HCT116 (cell line): ENCODE results near the gene TCEAL6. TPM values are rescaled to one million over a fixed set of nuclear protein-coding genes. Genes with fewer than 3 reads are reported as not detected.

Experiments used
- ATAC-seq: fragments of 200-7000 bp; cut with Tn5 transposase; 2 replicates; pipeline ENCODE4 v1.9.1; 2020; ENCODE audit warnings: mild to moderate bottlenecking, moderate library complexity
- BruUV-seq: library from RNA; stranded (reverse); fragments of 400-500 nt; replicated peaks from 2 replicates; lab custom pipeline; 2021; lab: Mats Ljungman, UMichigan
- CTCF ChIA-PET: fragments of 300-600 bp; sonication (Branson Sonifier 250); formaldehyde crosslinking; loops from one replicate; lab custom pipeline; 2021; ENCODE audit warnings: antibody characterized with exemption; lab: Charles Lee
- POLR2A ChIA-PET: fragments of 300-600, 350-600 bp; sonication (Branson Sonifier 250); formaldehyde crosslinking; loops from one replicate; lab custom pipeline; 2021; ENCODE audit warnings: antibody characterized with exemption; lab: Charles Lee
- RAD21 ChIA-PET, 2 experiments: fragments of 300-600 bp; sonication (Branson Sonifier 250); formaldehyde crosslinking; loops; one replicate each; lab custom pipeline; 2023; ENCODE audit warnings: low total read pairs in 2 of 2; ENCODE audit not compliant: uncharacterized antibody in 2 of 2, unreplicated experiment in 2 of 2, low non-redundant PET in 1 of 2; lab: Charles Lee
- DNase-seq: peaks from one replicate; pipeline ENCODE4 v3.0.0-alpha.2; 2010; ENCODE audit warnings: low read depth, low spot score
- H2AFZ ChIP-seq: fragments of 200-600 bp; shearing (Covaris generic), sonication (generic); 2 replicates; pipeline ENCODE4 v1.6.1; 2017; ENCODE audit warnings: low read depth, mixed run types, mixed read lengths, antibody characterized with exemption, low read length; ENCODE audit not compliant: poor library complexity, severe bottlenecking
- H3K27ac ChIP-seq: 2 replicates; pipeline ENCODE4 v1.5.1; 2012; ENCODE audit warnings: low read depth, low read length
- H3K27me3 ChIP-seq: fragments of 200-600 bp; sonication (generic); 2 replicates; pipeline ENCODE4 v1.6.1; 2016; ENCODE audit warnings: mixed run types, low read length, mixed read lengths; ENCODE audit not compliant: insufficient read depth
- H3K36me3 ChIP-seq, 2 experiments: fragments of 200-500 bp in 1 of 2; fragments of 200-600 bp in 1 of 2; sonication (Bioruptor generic) in 1 of 2; sonication (generic) in 1 of 2; 2 replicates each; pipeline versions ENCODE4 v1.5.1 to v1.6.1; 2014 to 2016; ENCODE audit warnings: low read length in 2 of 2, inconsistent platforms in 1 of 2, mixed read lengths in 1 of 2, mixed run types in 1 of 2; ENCODE audit not compliant: insufficient read depth in 2 of 2, control insufficient read depth in 1 of 2
- H3K4me1 ChIP-seq, 2 experiments: fragments of 200-600 bp in 1 of 2; sonication (generic) in 1 of 2; 2 replicates each; pipeline versions ENCODE4 v1.5.1 to v1.6.1; 2012 to 2017; ENCODE audit warnings: low read length in 2 of 2, inconsistent platforms in 1 of 2, mild to moderate bottlenecking in 1 of 2, mixed read lengths in 1 of 2, mixed run types in 1 of 2, moderate library complexity in 1 of 2; ENCODE audit not compliant: insufficient read depth in 2 of 2, control insufficient read depth in 1 of 2
- H3K4me2 ChIP-seq: fragments of 200-600 bp; sonication (generic); 2 replicates; pipeline ENCODE4 v1.6.1; 2017; ENCODE audit warnings: mixed run types, low read length, mixed read lengths
- H3K4me3 ChIP-seq, 2 experiments: fragments of 200-600 bp in 1 of 2; sonication (generic) in 1 of 2; replicated peaks in 1 of 2; 2 replicates each; pipeline ENCODE4 v1.5.1; 2011 to 2016; ENCODE audit warnings: low read length in 2 of 2, control low read depth in 1 of 2, low read depth in 1 of 2, mild to moderate bottlenecking in 1 of 2, mixed read lengths in 1 of 2, mixed run types in 1 of 2
- H3K79me2 ChIP-seq: fragments of 200-600 bp; sonication (generic); 2 replicates; pipeline ENCODE4 v1.6.1; 2017; ENCODE audit warnings: mild to moderate bottlenecking, mixed run types, low read length, moderate library complexity, mixed read lengths; ENCODE audit not compliant: insufficient read depth
- H3K9ac ChIP-seq: fragments of 200-600 bp; sonication (generic); 2 replicates; pipeline ENCODE4 v1.6.1; 2016; ENCODE audit warnings: low read length, mixed read lengths
- H3K9me2 ChIP-seq: fragments of 200-600 bp; sonication (generic), shearing (Covaris generic); 2 replicates; pipeline ENCODE4 v1.6.1; 2017; ENCODE audit warnings: mixed run types, mild to moderate bottlenecking, moderate library complexity; ENCODE audit not compliant: insufficient read depth
- H3K9me3 ChIP-seq, 2 experiments: fragments of 200-500 bp in 1 of 2; fragments of 200-600 bp in 1 of 2; sonication (Bioruptor generic) in 1 of 2; sonication (generic) in 1 of 2; 2 replicates each; pipeline ENCODE4 v1.6.1; 2014 to 2017; ENCODE audit warnings: low read length in 2 of 2, mixed read lengths in 2 of 2, inconsistent platforms in 1 of 2, low read depth in 1 of 2, mild to moderate bottlenecking in 1 of 2, mixed run types in 1 of 2, moderate library complexity in 1 of 2; ENCODE audit not compliant: control insufficient read depth in 1 of 2, insufficient read depth in 1 of 2
- H4K20me1 ChIP-seq: fragments of 200-600 bp; sonication (generic), shearing (Covaris generic); 2 replicates; pipeline ENCODE4 v1.6.1; 2017; ENCODE audit warnings: mixed run types, mild to moderate bottlenecking, moderate library complexity; ENCODE audit not compliant: insufficient read depth
- CEBPB ChIP-seq: IDR thresholded peaks from 2 replicates; pipeline ENCODE4 v1.6.1; 2012; ENCODE audit warnings: low read depth
- EGR1 ChIP-seq: IDR thresholded peaks from 2 replicates; pipeline ENCODE4 v1.6.1; 2012; ENCODE audit warnings: low read depth
- ELF1 ChIP-seq: IDR thresholded peaks from 2 replicates; pipeline ENCODE4 v1.6.1; 2012; ENCODE audit warnings: low read depth, borderline replicate concordance
- FOSL1 ChIP-seq: IDR thresholded peaks from 2 replicates; pipeline ENCODE4 v1.6.1; 2012; ENCODE audit warnings: low read depth
- POLR2A ChIP-seq: IDR thresholded peaks from 2 replicates; pipeline ENCODE4 v1.7.0; 2011; ENCODE audit warnings: borderline replicate concordance; ENCODE audit not compliant: insufficient read depth, insufficient read length; ENCODE audit errors: extremely low read depth
- POLR2AphosphoS5 ChIP-seq: IDR thresholded peaks from 2 replicates; pipeline ENCODE4 v1.6.1; 2011; ENCODE audit warnings: mild to moderate bottlenecking, low read depth, low read length, moderate library complexity
- SIN3A ChIP-seq: IDR thresholded peaks from 2 replicates; pipeline ENCODE4 v1.6.1; 2012; ENCODE audit warnings: low read depth
- SRF ChIP-seq: IDR thresholded peaks from 2 replicates; pipeline ENCODE4 v1.6.1; 2012; ENCODE audit warnings: low read depth
- TCF7L2 ChIP-seq: IDR thresholded peaks from 2 replicates; pipeline ENCODE4 v1.7.0; 2011; ENCODE audit warnings: borderline replicate concordance, inconsistent platforms; ENCODE audit not compliant: insufficient read depth, insufficient read length; ENCODE audit errors: extremely low read depth
- ZNF274 ChIP-seq: fragments of 200-500 bp; sonication (Bioruptor generic); IDR thresholded peaks from 2 replicates; pipeline ENCODE4 v1.6.1; 2014; ENCODE audit warnings: mild to moderate bottlenecking, low read depth, low read length, inconsistent platforms
- intact Hi-C: fragments of 100-400 bp; cut with micrococcal nuclease; formaldehyde crosslinking; loops from 2 replicates; pipeline ENCODE4 v1.10.0; 2022
- total RNA-seq: library from RNA; stranded (reverse); gene quantifications from one replicate; pipeline ENCODE4 v1.2.1, GENCODE V29; 2021; ENCODE audit not compliant: unreplicated experiment
- TF ChIP-seq, protein P1 (sequence below): IDR thresholded peaks from 2 replicates; pipeline ENCODE4 v1.6.1; 2012
- TF ChIP-seq, protein P2 (sequence below): IDR thresholded peaks from 2 replicates; pipeline ENCODE4 v1.6.1; 2012; ENCODE audit warnings: low read depth
- TF ChIP-seq, protein P3 (sequence below): IDR thresholded peaks from 2 replicates; pipeline ENCODE4 v1.6.1; 2012

TCEAL6 gene
- total RNA-seq, 1 experiment from 2014 or later: not detected

DNA sequence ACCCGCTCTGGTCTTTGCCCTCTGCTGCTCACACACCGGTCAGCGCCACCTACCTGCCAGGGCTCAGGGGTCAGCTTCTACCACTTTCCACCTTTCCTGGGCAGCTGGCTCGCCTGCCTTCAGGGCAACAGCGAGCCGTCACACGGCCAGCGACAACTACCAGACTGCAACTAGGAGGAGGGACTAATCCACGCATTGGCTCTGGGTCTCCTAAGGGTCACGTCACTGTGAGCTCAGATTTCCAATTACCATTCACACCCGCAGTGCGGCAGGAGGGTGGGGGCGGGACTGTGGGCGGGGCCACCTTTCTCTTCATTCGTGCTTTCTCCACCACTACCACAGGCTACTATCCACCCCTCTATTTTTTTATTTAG, 13.5 kb upstream of the TCEAL6 start, which contains the start of gene BEX5:
Gene BEX5, minus strand, starts transcription at position 172 of the 374 bp plus-strand sequence. CDS start 1,712 bp downstream, outside the sequence.
- no peak within 1 kb of the TSS for H3K9ac ChIP-seq
- no peaks in the 10 kb centered on the region for H3K27me3 ChIP-seq
- H3K79me2 ChIP-seq: no peaks in the 10 kb centered on the region
- H3K36me3 ChIP-seq: no peaks in the 10 kb centered on the region
- ChIA-PET CTCF (no interaction called here), RAD21 (no interaction called here), POLR2A (no interaction called here)
- H3K4me3 ChIP-seq: no peak within 1 kb of the TSS
- H3K4me1 ChIP-seq: no peaks in the 10 kb centered on the region
- no peak within 1 kb of the TSS for H3K4me2 ChIP-seq
- intact Hi-C loops: no loop called here
- no TSS peak for BruUV-seq
- ATAC-seq: peak; percentile 30; the same call in 1 of the 2 replicates
- DNase-seq: no peak
- H3K27ac ChIP-seq: no peak within 1 kb of the TSS
- H4K20me1 ChIP-seq: no peaks in the 10 kb centered on the region
- H3K9me3 ChIP-seq: no peaks in the 10 kb centered on the region
- no peak within 1 kb of the TSS for H2AFZ ChIP-seq
- TF ChIP-seq, protein P1, sequence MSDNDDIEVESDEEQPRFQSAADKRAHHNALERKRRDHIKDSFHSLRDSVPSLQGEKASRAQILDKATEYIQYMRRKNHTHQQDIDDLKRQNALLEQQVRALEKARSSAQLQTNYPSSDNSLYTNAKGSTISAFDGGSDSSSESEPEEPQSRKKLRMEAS: no peak
- TF ChIP-seq FOSL1: no peak
- no peak for TF ChIP-seq POLR2AphosphoS5
- no peak for TF ChIP-seq ELF1
- TF ChIP-seq SIN3A: no peak
- no peak for TF ChIP-seq TCF7L2
- TF ChIP-seq SRF: no peak
- no peaks in the 10 kb centered on the region for H3K9me2 ChIP-seq

DNA sequence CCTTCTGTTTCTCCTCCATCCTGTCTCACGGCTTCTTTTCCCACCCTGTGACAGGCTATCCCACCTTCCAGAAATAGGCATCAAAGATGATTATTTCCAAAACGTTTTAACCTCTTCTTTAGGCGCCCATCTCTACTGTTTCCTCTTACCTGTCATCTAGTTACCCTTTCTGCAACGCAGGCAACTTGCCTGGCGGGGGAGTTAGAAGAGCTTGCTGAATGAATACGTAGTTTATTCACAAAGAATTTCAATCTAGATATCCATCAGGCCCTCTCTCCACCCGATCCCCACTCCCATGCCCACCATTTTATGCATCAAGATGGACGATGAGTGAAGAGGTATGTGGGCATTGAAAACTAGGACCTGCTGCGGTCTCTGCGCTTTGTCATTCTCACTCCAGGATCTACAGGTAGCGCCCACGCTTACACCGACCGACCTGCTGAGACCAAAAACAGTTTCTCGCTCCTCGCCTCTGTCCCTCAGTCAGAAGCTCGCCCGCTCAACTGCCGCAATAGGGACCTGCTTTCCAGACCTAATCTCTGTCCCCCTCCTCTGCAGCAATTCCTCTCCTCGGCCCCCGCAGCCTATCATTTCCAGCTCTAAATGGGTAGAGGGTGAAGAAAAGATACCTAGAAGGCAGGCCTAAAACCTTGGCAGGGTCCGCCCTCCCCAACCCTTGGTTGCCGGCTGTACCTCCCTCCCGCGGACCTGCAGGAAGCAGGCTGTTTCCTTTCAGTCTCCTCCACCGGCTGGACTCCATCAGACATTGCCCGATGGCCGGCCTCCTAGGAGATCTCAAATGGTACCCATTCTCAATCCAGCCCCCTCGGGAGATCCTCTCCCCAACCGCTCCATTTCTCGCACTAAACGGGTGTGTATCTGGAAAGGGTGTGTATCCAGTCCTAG, 12.9 kb upstream of the TCEAL6 start:
- Histone ChIP-seq H3K4me1 (no peaks in the 10 kb centered on the region), H3K4me2 (no peak overlapping the region), H2AFZ (no peak overlapping the region), H3K4me3 (no peak overlapping the region), H3K9me3 (no peaks in the 10 kb centered on the region), H3K9me2 (no peaks in the 10 kb centered on the region), H3K27ac (no peak overlapping the region), H3K36me3 (no peaks in the 10 kb centered on the region), H3K79me2 (no peaks in the 10 kb centered on the region), H4K20me1 (no peaks in the 10 kb centered on the region), H3K9ac (no peak overlapping the region), H3K27me3 (no peaks in the 10 kb centered on the region)
- ChIA-PET RAD21 (no interaction called here), POLR2A (no interaction called here), CTCF (no interaction called here)
- intact Hi-C loops: no loop called here
- no TSS peak for BruUV-seq
- ATAC-seq (no peak), DNase-seq (no peak)
- no peak for TF ChIP-seq CEBPB
- TF ChIP-seq POLR2AphosphoS5: no peak
- TF ChIP-seq, protein P2, sequence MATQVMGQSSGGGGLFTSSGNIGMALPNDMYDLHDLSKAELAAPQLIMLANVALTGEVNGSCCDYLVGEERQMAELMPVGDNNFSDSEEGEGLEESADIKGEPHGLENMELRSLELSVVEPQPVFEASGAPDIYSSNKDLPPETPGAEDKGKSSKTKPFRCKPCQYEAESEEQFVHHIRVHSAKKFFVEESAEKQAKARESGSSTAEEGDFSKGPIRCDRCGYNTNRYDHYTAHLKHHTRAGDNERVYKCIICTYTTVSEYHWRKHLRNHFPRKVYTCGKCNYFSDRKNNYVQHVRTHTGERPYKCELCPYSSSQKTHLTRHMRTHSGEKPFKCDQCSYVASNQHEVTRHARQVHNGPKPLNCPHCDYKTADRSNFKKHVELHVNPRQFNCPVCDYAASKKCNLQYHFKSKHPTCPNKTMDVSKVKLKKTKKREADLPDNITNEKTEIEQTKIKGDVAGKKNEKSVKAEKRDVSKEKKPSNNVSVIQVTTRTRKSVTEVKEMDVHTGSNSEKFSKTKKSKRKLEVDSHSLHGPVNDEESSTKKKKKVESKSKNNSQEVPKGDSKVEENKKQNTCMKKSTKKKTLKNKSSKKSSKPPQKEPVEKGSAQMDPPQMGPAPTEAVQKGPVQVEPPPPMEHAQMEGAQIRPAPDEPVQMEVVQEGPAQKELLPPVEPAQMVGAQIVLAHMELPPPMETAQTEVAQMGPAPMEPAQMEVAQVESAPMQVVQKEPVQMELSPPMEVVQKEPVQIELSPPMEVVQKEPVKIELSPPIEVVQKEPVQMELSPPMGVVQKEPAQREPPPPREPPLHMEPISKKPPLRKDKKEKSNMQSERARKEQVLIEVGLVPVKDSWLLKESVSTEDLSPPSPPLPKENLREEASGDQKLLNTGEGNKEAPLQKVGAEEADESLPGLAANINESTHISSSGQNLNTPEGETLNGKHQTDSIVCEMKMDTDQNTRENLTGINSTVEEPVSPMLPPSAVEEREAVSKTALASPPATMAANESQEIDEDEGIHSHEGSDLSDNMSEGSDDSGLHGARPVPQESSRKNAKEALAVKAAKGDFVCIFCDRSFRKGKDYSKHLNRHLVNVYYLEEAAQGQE: no peak
- TF ChIP-seq FOSL1: no peak
- TF ChIP-seq SIN3A: no peak
- TF ChIP-seq, protein P3, sequence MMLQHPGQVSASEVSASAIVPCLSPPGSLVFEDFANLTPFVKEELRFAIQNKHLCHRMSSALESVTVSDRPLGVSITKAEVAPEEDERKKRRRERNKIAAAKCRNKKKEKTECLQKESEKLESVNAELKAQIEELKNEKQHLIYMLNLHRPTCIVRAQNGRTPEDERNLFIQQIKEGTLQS: no peak
- TF ChIP-seq, protein P1: no peak
- TF ChIP-seq EGR1: no peak
- TF ChIP-seq POLR2A: no peak
- no peak for TF ChIP-seq ZNF274
